Peyer's patch (tissue), 4 donors: ENCODE results near the gene SPAG7.

ENCODE experiments used
- CTCF ChIP-seq, 6 experiments: fragments of 450-650 bp in 4 of 6; fragments of 200-600 bp in 2 of 6; sonication (generic) in 1 of 6; IDR thresholded peaks; one replicate each; pipeline ENCODE4 v1.5.1; 2017 to 2019; ENCODE audit warnings: antibody characterized with exemption in 6 of 6, mild to moderate bottlenecking in 3 of 6, moderate library complexity in 1 of 6
- POLR2A ChIP-seq, 2 donors: fragments of 450-650 bp; IDR thresholded peaks; one replicate each; pipeline ENCODE4 v1.5.1; 2017; ENCODE audit warnings: antibody characterized with exemption in 2 of 2, mild to moderate bottlenecking in 2 of 2, moderate library complexity in 2 of 2

GRCh38 chr17:4968486-4969046, 949 bp upstream of the SPAG7 start:
- TF ChIP-seq CTCF (IDR thresholded peaks at IDR 0.05): no peak
- no peak for TF ChIP-seq POLR2A (IDR thresholded peaks at IDR 0.05)
